22Rv1 (cell line): ENCODE results near the gene VRK1.

Experiments used
- CTCF ChIP-seq: fragments of 450-650 bp; IDR thresholded peaks from 2 replicates; pipeline ENCODE4 v1.5.1; 2017; ENCODE audit warnings: mild to moderate bottlenecking
- ZFX ChIP-seq: fragments of 450-650 bp; IDR thresholded peaks from 2 replicates; pipeline ENCODE4 v1.6.1; 2017; ENCODE audit warnings: antibody characterized with exemption, borderline replicate concordance

DNA sequence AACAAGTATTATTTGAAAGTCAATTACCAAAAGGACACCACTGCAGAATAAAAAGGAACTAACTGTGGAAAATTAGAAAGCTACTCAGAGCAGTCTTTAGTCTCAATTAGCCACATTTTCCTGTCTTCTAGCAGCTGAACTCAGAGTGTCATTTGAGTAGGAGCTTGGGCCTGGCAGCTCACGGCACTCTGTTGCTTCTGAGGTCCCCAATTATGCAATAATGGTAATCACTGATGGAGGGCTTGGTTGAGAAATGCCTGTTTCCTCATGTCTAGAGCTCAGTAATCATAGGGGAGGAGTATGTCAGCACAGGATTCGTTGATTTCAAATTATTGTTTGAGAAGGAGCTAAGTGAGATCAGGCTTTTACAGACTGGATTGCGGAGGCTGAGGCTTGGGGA lies 108.6 kb downstream of the VRK1 start:
- TF ChIP-seq CTCF (no peak), ZFX (no peak)
